SK-N-MC (cell line): ENCODE data around the gene GTSF1L.

Experiments
- DNase-seq: peaks from one replicate; pipeline ENCODE4 v3.0.0-alpha.2; 2011; ENCODE audit warnings: low read depth, low spot score
- H3K27ac ChIP-seq: fragments of 200-600 bp; sonication (generic); 2 replicates; pipeline ENCODE4 v1.5.1; 2016; ENCODE audit warnings: mixed run types
- H3K36me3 ChIP-seq: fragments of 200-600 bp; sonication (generic); 2 replicates; pipeline ENCODE4 v1.6.1; 2017; ENCODE audit warnings: antibody characterized with exemption, low read length, mixed read lengths; ENCODE audit not compliant: insufficient read depth
- H3K4me3 ChIP-seq: fragments of 200-600 bp; sonication (generic); 2 replicates; pipeline ENCODE4 v1.5.1; 2016
- H3K9ac ChIP-seq: fragments of 200-600 bp; sonication (generic); 2 replicates; pipeline ENCODE4 v1.8.0; 2017; ENCODE audit warnings: mixed run types, mixed read lengths; ENCODE audit not compliant: insufficient read length
- H3K9me3 ChIP-seq: fragments of 200-600 bp; sonication (generic); 2 replicates; pipeline ENCODE4 v1.6.1; 2017; ENCODE audit warnings: low read depth, mild to moderate bottlenecking, antibody characterized with exemption, low read length, moderate library complexity, mixed read lengths
- EZH2 ChIP-seq: fragments of 200-600 bp; sonication (generic); IDR thresholded peaks from one replicate; pipeline ENCODE4 v1.6.1; 2017; ENCODE audit warnings: antibody characterized with exemption
- FOXP2 ChIP-seq: optimal IDR thresholded peaks from 2 replicates; pipeline ENCODE3; 2011; ENCODE audit warnings: mild to moderate bottlenecking, moderate library complexity; ENCODE audit not compliant: insufficient read depth; ENCODE audit errors: extremely low read length, control extremely low read depth
- POLR2AphosphoS5 ChIP-seq: IDR thresholded peaks from 2 replicates; pipeline ENCODE4 v1.6.1; 2012; ENCODE audit warnings: mild to moderate bottlenecking, low read depth, low read length, borderline replicate concordance

The GTSF1L gene

DNA sequence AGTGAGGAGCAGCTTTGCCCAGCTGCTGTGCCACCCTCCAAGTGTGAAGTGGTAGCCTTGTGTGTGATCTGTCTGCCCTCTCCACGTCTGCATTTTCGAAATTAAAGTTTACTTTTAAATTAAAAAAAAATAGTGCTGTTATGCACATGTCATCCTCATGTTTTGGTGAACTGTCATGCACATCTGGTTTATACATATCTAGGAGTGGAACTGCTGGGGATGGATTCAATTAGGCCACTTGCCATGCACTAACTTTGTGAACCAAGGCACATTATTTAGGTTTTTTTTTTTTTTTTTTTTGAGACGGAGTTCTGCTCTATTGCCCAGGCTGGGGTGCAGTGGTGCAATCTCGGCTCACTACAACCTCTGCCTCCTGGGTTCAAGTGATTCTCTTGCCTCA is 3.6 kb downstream of the GTSF1L start:
- no peak for TF ChIP-seq FOXP2
- TF ChIP-seq POLR2AphosphoS5: no peak
- no peak for TF ChIP-seq EZH2
- no peak overlapping the region for H3K9ac ChIP-seq
- no peaks in the 10 kb centered on the region for H3K36me3 ChIP-seq
- H3K27ac ChIP-seq: no peak overlapping the region
- H3K4me3 ChIP-seq: no peak overlapping the region
- no peak for DNase-seq
- H3K9me3 ChIP-seq: no peaks in the 10 kb centered on the region

DNA sequence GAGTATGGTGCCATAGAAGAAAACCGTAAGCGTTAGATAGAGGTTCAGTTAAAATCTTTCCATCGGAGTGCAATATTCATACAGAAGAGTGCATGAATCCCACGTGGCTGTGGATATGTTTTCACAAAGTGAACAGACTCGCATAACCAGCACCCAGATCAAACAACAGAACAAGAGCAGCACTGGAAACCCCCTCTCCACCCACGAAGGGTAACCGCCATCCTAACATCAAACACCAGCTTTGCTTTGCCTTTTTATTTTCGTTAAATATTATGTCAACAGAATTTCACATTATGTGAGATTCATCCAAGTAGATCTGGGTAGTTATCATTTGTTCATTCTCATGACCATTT is 4.7 kb downstream of the GTSF1L start:
- no peak for TF ChIP-seq EZH2
- Histone ChIP-seq H3K9ac (no peak overlapping the region), H3K9me3 (no peaks in the 10 kb centered on the region), H3K36me3 (peaks cover 7% of the 10 kb centered on the region; the same call in 1 of the 2 replicates), H3K4me3 (no peak overlapping the region), H3K27ac (no peak overlapping the region)
- no peak for DNase-seq

DNA sequence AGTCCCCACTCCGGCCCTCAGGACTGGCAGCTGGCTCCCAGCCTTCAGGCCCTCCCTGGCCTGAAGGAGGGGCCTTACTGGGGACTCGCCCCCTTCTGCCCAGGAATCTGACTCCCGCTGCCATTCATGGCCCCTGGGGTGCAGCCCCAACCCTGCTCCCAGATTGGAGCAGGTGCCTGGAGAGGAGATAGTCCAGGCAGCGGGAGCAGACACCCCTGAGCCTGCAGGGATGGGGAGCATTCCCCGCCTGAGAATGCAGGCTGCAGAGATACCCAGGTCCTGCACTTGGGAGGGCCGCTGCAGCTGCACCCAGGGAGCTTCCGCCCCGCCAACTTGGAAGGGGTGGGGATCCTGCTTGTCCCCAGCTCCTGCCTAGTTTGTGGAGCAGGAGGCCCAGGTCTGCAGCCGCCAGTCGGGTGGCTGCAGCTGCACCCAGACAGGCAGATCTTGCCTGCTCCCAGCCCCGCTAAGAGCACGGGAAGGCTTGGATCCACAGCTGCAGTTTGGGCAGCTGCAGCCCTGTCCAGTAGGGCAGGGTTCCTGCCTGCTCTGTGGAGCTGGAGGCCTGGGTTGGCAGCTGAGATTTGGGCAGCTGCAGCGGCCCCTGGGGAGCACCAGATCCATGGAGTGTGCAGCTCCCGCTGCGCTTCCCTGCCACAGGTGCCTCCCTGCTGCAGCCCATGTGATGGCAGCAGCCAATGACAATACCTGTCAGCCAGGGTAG is 5.2 kb downstream of the GTSF1L start:
- TF ChIP-seq EZH2 (no peak), POLR2AphosphoS5 (no peak), FOXP2 (no peak)
- Histone ChIP-seq H3K36me3 (peaks cover 11% of the 10 kb centered on the region; the same call in 1 of the 2 replicates), H3K27ac (no peak overlapping the region), H3K4me3 (no peak overlapping the region), H3K9ac (no peak overlapping the region), H3K9me3 (no peaks in the 10 kb centered on the region)
- DNase-seq: no peak

DNA sequence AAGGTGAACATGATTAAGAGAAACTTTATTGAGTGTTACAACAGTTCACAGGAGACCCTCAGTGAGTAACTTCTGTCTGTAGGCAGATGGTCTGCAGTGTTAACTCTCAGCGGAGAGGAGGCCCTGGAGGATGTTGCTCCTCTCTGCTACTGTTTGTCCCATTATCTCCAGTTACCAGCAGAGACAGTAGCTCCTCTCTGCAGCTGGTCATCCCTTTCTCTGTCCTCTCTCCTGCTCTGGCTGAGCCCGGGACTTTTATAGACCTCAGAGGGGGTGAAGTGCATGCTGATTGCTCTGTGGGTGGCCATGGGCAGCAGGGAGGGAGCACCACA is 5.7 kb downstream of the GTSF1L start:
- H3K9me3 ChIP-seq: no peaks in the 10 kb centered on the region
- no peak for DNase-seq
- H3K36me3 ChIP-seq: peaks cover 11% of the 10 kb centered on the region; the same call in 1 of the 2 replicates
- no peak for TF ChIP-seq FOXP2
- no peak for TF ChIP-seq EZH2
- TF ChIP-seq POLR2AphosphoS5: no peak
- no peak overlapping the region for H3K9ac ChIP-seq
- no peak overlapping the region for H3K27ac ChIP-seq
- H3K4me3 ChIP-seq: no peak overlapping the region

DNA sequence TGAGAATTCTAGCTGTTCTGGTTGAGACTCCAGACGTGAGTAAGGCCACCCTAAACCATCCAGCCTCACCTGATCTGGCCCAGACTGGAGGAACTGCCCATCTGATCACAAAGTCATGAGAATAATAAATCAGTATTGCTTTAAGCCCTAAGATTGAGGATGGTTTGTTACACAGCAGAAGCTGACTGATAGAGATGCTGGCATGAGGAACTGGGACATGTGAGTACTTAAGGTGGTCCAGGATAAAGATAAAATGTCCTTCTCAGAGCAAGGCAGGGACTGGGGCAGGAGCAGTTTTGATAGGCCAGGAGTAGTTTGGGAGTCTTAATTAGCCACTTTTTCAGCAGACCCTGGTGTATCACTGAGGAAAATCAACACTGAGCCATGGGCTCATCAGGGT is 6.8 kb downstream of the GTSF1L start:
- H3K9ac ChIP-seq: no peak overlapping the region
- no peak overlapping the region for H3K27ac ChIP-seq
- TF ChIP-seq POLR2AphosphoS5 (no peak), FOXP2 (no peak), EZH2 (no peak)
- no peaks in the 10 kb centered on the region for H3K9me3 ChIP-seq
- H3K4me3 ChIP-seq: no peak overlapping the region
- DNase-seq: no peak
- H3K36me3 ChIP-seq: peaks cover 20% of the 10 kb centered on the region; the same call in 1 of the 2 replicates

DNA sequence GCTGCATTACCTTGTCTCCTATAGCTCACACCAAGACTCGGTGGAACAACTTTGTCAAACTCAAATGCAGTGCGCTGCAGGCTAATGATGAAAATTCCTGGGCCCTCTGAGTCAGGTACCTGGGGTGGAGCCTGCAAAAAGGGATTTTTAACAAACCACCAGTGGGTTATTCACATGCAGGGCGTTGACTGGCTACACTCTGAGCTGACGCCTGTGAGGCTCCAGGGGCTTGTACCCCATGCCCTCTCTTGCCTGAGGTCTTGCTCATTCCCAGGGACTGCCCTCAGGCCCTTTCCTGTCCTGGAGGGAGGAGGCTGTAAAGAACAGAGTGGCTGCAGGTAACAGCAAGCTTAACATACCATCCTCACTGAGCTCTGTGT is 9.2 kb downstream of the GTSF1L start:
- peaks cover 38% of the 10 kb centered on the region; the same call in 1 of the 2 replicates for H3K36me3 ChIP-seq

DNA sequence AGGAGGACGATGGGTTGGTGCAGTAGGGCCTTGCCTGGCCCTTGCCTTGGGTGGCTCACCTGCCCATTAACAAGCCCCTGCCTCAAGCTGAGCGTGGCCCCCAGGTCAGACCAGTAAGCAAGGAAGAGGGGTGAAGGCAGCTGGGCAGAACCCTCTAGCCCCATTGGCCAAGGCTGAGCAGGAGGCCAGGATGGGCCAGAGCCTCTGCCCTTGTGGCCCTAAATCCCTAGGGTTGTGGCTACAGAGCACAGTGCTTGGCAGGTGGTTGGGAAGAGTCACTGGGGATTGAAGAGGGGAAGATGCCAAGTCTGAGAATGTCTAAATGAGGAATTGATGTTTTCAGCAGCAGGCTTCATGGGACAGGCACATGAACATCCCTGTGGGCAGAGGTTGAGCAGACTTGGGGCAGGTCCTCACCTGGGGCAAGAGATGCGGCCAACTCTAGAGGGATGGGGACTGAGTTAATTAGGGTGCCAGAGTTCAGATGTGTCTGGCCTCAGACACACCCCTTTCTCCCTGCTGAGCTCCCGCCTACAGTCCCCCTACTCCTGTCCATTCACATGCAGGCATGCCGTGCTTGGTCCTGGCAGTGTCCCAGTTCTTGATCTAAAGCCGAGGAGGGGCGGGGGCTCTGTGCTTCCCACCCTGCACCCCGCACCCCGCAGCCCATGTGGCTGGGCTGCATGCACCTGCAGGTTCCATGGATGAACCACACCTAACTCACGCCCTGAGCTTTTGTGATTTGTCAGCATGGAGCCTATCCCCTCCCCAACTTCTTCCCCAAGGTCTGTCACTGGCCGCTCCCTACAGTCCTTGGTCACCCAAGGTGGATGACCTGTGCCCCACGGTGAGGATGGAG is 9.8 kb downstream of the GTSF1L start:
- Histone ChIP-seq H3K9ac (no peak overlapping the region), H3K27ac (no peak overlapping the region), H3K4me3 (no peak overlapping the region), H3K9me3 (no peaks in the 10 kb centered on the region), H3K36me3 (peaks cover 40% of the 10 kb centered on the region; the same call in 1 of the 2 replicates)
- DNase-seq: no peak
- TF ChIP-seq POLR2AphosphoS5 (no peak), EZH2 (no peak), FOXP2 (no peak)

More for the DNA sequence above, 9.2 kb downstream of the GTSF1L start:
- Histone ChIP-seq H3K4me3 (no peak overlapping the region), H3K9ac (no peak overlapping the region), H3K27ac (no peak overlapping the region), H3K9me3 (no peaks in the 10 kb centered on the region)
- TF ChIP-seq FOXP2 (no peak), EZH2 (no peak), POLR2AphosphoS5 (no peak)
- DNase-seq: no peak

DNA sequence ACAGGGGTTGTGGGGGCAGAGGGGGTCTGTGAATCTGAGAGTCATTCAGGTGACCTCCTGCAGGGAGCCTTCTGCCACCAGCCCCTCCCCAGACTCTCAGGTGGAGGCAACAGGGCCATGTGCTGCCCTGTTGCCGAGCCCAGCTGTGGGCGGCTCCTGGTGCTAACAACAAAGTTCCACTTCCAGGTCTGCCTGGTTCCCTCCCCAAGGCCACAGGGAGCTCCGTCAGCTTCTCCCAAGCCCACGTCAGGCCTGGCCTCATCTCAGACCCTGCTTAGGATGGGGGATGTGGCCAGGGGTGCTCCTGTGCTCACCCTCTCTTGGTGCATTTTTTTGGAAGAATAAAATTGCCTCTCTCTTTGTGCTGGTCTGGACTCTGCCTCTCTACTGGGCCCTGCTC is 10.7 kb downstream of the GTSF1L start:
- no peak overlapping the region for H3K9ac ChIP-seq
- H3K9me3 ChIP-seq: no peaks in the 10 kb centered on the region
- TF ChIP-seq POLR2AphosphoS5 (no peak), EZH2 (no peak), FOXP2 (no peak)
- peaks cover 49% of the 10 kb centered on the region; the same call in 1 of the 2 replicates for H3K36me3 ChIP-seq
- DNase-seq: no peak
- H3K27ac ChIP-seq: no peak overlapping the region
- H3K4me3 ChIP-seq: no peak overlapping the region
